Neural crest cell (in vitro differentiated cells): ENCODE results near the gene NUMB. TPM values are rescaled to one million over a fixed set of nuclear protein-coding genes. Genes with fewer than 3 reads are reported as not detected.

Source experiments
- DNase-seq: peaks from one replicate; pipeline ENCODE4 v3.0.0; 2021; ENCODE audit warnings: low read depth, mixed read lengths, low spot score
- H3K27ac Mint-ChIP-seq: one replicate; pipeline ENCODE4 v1.8.0; 2021; ENCODE audit warnings: mild to moderate bottlenecking, mixed read lengths; ENCODE audit not compliant: unreplicated experiment
- H3K27me3 Mint-ChIP-seq: 2 replicates; pipeline ENCODE4 v1.8.0; 2021; ENCODE audit warnings: low read depth, mild to moderate bottlenecking, mixed read lengths
- H3K36me3 Mint-ChIP-seq: 2 replicates; pipeline ENCODE4 v1.8.0; 2021; ENCODE audit warnings: low read depth, mild to moderate bottlenecking, mixed read lengths
- H3K4me1 Mint-ChIP-seq: 2 replicates; pipeline ENCODE4 v1.8.0; 2021; ENCODE audit warnings: mixed read lengths
- H3K4me3 Mint-ChIP-seq: one replicate; pipeline ENCODE4 v1.8.0; 2021; ENCODE audit warnings: mild to moderate bottlenecking, mixed read lengths
- H3K9me3 Mint-ChIP-seq: 2 replicates; pipeline ENCODE4 v1.8.0; 2021; ENCODE audit warnings: mixed read lengths
- total RNA-seq: library from RNA; stranded (reverse); gene quantifications from 2 replicates; pipeline ENCODE4 v1.2.1, GENCODE V29; 2021
- TF ChIP-seq, protein P1 (sequence below): fragments of 200-600 bp; sonication (generic); conservative IDR thresholded peaks from 2 replicates; pipeline ENCODE4 v1.5.0; 2021; ENCODE audit warnings: antibody characterized with exemption, mild to moderate bottlenecking

Gene NUMB
- total RNA-seq, 1 donor from 2014 or later, result 40.7 TPM

DNA sequence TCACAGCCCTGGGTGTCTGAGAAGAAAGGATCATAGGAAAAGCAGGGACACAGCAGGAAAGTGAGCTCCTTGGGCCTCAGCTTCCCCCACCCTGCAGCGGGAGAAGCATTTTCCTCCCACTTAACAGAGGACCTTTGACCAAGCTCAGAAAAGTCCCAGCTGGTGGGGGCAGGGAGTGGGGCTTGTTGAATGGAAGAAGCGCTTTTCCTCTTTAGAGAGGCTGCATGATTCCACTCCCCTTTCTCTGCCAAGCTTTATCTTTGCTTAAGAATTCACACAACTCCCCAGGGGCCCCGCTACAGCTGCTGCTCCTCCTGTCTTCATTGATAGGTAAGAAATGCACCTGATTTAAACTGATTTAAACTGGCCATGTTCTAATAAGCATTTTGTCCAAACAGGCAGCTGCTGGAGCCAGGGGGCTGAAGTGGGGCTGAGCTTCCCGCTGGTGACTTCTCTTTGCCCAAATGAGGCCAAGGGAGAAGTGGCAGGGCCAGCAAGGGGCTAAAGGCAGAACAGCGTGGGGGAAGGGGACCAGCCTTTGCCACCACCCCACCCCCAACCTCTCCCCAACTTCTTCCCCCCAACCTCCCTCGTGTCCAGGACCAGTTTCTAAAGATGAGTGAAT lies 222.7 kb downstream of the NUMB start:
- Mint-ChIP-seq H3K27ac (no peak overlapping the region), H3K36me3 (peaks cover 2% of the 10 kb centered on the region), H3K9me3 (no peaks in the 10 kb centered on the region), H3K27me3 (peaks cover 63% of the 10 kb centered on the region), H3K4me3 (peak overlapping the region; percentile 72), H3K4me1 (peaks cover 49% of the 10 kb centered on the region)
- TF ChIP-seq, protein P1, sequence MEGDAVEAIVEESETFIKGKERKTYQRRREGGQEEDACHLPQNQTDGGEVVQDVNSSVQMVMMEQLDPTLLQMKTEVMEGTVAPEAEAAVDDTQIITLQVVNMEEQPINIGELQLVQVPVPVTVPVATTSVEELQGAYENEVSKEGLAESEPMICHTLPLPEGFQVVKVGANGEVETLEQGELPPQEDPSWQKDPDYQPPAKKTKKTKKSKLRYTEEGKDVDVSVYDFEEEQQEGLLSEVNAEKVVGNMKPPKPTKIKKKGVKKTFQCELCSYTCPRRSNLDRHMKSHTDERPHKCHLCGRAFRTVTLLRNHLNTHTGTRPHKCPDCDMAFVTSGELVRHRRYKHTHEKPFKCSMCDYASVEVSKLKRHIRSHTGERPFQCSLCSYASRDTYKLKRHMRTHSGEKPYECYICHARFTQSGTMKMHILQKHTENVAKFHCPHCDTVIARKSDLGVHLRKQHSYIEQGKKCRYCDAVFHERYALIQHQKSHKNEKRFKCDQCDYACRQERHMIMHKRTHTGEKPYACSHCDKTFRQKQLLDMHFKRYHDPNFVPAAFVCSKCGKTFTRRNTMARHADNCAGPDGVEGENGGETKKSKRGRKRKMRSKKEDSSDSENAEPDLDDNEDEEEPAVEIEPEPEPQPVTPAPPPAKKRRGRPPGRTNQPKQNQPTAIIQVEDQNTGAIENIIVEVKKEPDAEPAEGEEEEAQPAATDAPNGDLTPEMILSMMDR, result no peak
- DNase-seq, result no peak

DNA sequence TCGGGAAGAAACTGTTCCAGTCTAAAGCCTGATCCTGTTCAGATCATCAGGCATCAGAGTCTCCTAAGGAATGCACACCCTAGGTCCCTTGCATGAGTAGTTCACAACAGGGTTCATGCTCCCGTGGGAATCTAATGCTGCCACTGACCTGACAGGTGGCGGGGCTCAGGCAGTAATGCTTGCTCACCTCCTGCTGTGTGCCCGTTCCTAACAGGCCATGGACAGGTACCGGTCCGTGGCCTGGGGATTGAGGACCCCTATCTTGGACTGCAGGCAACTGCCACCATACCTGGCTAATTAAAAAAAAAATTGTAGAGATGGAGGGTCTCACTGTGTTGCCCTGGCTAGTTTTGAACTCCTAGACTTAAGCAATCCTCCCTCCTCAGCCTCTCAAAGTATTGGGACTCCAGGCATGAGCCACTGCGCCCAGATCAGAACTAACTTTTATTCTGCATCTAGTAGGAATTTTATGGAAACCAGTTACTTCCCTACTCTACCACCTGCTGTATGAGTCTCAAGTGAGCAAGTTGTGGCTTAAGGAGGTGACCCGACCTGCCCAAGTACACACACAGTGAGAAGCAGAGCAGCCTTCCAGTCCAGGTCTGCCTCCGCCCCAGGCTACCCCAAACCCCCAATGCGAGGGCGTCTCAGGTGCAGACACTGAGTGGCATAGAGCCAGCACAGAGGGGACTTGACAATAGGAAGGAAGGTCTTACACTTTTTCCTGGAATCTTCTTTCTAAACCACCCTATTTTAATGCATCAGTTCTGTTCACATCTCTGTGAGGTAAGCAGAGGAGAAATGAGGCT lies 223.6 kb downstream of the NUMB start:
- peak overlapping the region; percentile 72 for H3K4me3 Mint-ChIP-seq
- DNase-seq, result no peak
- H3K27ac Mint-ChIP-seq, result peak overlapping the region; percentile 50
- H3K4me1 Mint-ChIP-seq, result peaks cover 49% of the 10 kb centered on the region
- H3K9me3 Mint-ChIP-seq, result no peaks in the 10 kb centered on the region
- H3K36me3 Mint-ChIP-seq, result peaks cover 2% of the 10 kb centered on the region
- peaks cover 55% of the 10 kb centered on the region for H3K27me3 Mint-ChIP-seq
- TF ChIP-seq, protein P1, result no peak

DNA sequence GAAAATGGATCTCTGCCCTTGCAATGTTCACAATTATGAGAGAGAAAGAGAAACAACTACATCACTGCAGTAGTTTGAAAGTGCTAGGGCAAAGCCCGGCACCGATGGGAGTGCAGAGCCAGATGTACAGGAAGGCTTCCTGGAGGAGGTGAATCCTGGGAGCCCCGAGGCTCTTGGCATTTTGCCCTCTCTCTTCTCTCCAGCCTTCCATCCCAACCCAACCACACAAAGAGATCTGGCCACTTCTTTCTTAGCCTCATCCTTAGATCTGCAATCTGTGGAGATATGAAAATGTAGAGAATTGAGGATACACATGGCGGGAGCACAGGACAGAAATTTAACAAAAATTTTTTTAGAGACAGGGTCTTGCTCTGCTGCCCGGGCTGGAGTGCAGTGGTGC lies 224.3 kb downstream of the NUMB start:
- H3K27me3 Mint-ChIP-seq, result peaks cover 48% of the 10 kb centered on the region
- TF ChIP-seq, protein P1, result no peak
- H3K9me3 Mint-ChIP-seq, result no peaks in the 10 kb centered on the region
- peaks cover 43% of the 10 kb centered on the region for H3K4me1 Mint-ChIP-seq
- H3K4me3 Mint-ChIP-seq, result peak overlapping the region; percentile 63
- H3K36me3 Mint-ChIP-seq, result peaks cover 2% of the 10 kb centered on the region
- no peak for DNase-seq
- H3K27ac Mint-ChIP-seq, result no peak overlapping the region

DNA sequence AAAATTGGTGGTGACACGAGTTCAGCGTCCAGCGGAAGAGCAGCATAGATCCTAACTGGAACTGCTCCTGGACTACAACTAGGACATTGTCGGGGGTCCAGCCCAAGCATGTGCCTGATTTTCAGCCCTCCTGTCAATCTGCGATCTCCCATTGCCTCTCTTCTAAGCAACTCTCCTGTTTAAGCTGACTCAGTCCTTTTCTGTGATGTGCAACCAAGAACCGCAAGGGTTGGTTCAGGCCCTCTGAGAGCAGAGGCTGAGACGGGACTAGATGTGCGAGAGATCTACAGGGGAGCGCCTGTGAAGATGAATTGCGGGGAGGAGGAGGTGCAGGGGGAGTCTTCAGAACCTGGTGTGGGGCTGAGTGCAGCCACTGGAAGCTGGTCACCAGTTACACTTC lies 224.8 kb downstream of the NUMB start:
- H3K27me3 Mint-ChIP-seq, result peaks cover 43% of the 10 kb centered on the region
- peaks cover 39% of the 10 kb centered on the region for H3K4me1 Mint-ChIP-seq
- H3K9me3 Mint-ChIP-seq, result no peaks in the 10 kb centered on the region
- H3K4me3 Mint-ChIP-seq, result peak overlapping the region; percentile 63
- TF ChIP-seq, protein P1, result no peak
- DNase-seq, result no peak
- H3K27ac Mint-ChIP-seq, result no peak overlapping the region
- peaks cover 2% of the 10 kb centered on the region for H3K36me3 Mint-ChIP-seq

DNA sequence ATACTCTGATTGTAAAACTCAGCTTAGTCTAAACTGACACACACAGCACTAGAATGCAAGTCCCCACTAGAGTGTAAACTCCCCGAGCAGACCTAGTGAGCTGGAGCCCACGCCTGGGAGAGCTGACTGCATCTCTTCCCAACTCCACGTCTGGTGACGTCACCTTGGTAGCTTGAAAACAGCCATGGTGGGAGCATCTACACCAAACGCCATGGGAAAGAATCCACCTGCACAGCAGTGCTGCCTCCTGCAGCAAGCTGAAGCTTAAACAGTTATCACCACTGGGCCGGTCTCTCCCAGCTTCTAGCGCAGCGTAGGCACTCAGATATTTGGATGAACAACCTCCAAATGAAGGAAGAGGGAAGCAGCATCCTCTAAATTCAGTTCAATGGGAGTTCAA lies 225.4 kb downstream of the NUMB start:
- H3K36me3 Mint-ChIP-seq, result peaks cover 2% of the 10 kb centered on the region
- H3K4me3 Mint-ChIP-seq, result no peak overlapping the region
- no peaks in the 10 kb centered on the region for H3K9me3 Mint-ChIP-seq
- peaks cover 38% of the 10 kb centered on the region for H3K27me3 Mint-ChIP-seq
- H3K4me1 Mint-ChIP-seq, result peaks cover 38% of the 10 kb centered on the region
- no peak for DNase-seq
- TF ChIP-seq, protein P1, result no peak
- H3K27ac Mint-ChIP-seq, result no peak overlapping the region
